ENCODE data around the gene ADGRB3. TPM values are rescaled to one million over a fixed set of nuclear protein-coding genes. Genes with fewer than 3 reads are reported as not detected.

The ADGRB3 gene
- total RNA-seq, 1 donor from 2014 or later, result 1.5 TPM

- Mint-ChIP-seq H3K27ac (no peak overlapping the region), H3K4me1 (peaks cover 3% of the 10 kb centered on the region), H3K27me3 (ENCODE audit: insufficient read depth, low read depth) (peaks cover 2% of the 10 kb centered on the region), H3K9me3 (peaks cover 4% of the 10 kb centered on the region), H3K36me3 (no peaks in the 10 kb centered on the region), H3K4me3 (no peak overlapping the region)
- Histone ChIP-seq H3K79me2 (ENCODE audit: low read depth) (no peaks in the 10 kb centered on the region), H3K27me3 (no peaks in the 10 kb centered on the region), H3K9me3 (ENCODE audit: low read depth) (no peaks in the 10 kb centered on the region), H3K27ac (no peak overlapping the region), H3K4me3 (no peak overlapping the region), H2AFZ (replicated peaks) (no peak overlapping the region), H3K36me3 (no peaks in the 10 kb centered on the region), H3F3A (ENCODE audit: low read depth) (no peaks in the 10 kb centered on the region), H3K4me2 (no peak overlapping the region), H4K20me1 (ENCODE audit: low read depth) (no peaks in the 10 kb centered on the region), H3K4me1 (no peaks in the 10 kb centered on the region), H3K9ac (no peak overlapping the region)
- no peak for DNase-seq (ENCODE audit: low spot score)
- TF ChIP-seq CTCF (IDR thresholded peaks at IDR 0.05) (no peak), EZH2 (IDR thresholded peaks at IDR 0.05) (no peak), EZH2phosphoT487 (IDR thresholded peaks at IDR 0.05) (no peak)
Measured at GRCh38 chr6:69128411-69128810, 493.3 kb downstream of the ADGRB3 start.

- H3K27me3 Mint-ChIP-seq (ENCODE audit: insufficient read depth, low read depth), result peaks cover 2% of the 10 kb centered on the region
- Histone ChIP-seq H3K9me3 (ENCODE audit: low read depth) (no peaks in the 10 kb centered on the region), H3K27me3 (no peaks in the 10 kb centered on the region), H3K4me1 (no peaks in the 10 kb centered on the region), H3K36me3 (no peaks in the 10 kb centered on the region), H2AFZ (replicated peaks) (no peak overlapping the region), H3K27ac (no peak overlapping the region), H3K9ac (no peak overlapping the region), H4K20me1 (ENCODE audit: low read depth) (no peaks in the 10 kb centered on the region), H3K4me2 (no peak overlapping the region), H3F3A (ENCODE audit: low read depth) (no peaks in the 10 kb centered on the region), H3K79me2 (ENCODE audit: low read depth) (no peaks in the 10 kb centered on the region), H3K4me3 (no peak overlapping the region)
- peaks cover 3% of the 10 kb centered on the region for H3K4me1 Mint-ChIP-seq
- no peak for TF ChIP-seq CTCF (IDR thresholded peaks at IDR 0.05)
- no peak for TF ChIP-seq EZH2 (IDR thresholded peaks at IDR 0.05)
- no peak for TF ChIP-seq EZH2phosphoT487 (IDR thresholded peaks at IDR 0.05)
- H3K9me3 Mint-ChIP-seq, result peaks cover 4% of the 10 kb centered on the region
- H3K4me3 Mint-ChIP-seq, result no peak overlapping the region
- H3K27ac Mint-ChIP-seq, result no peak overlapping the region
- H3K36me3 Mint-ChIP-seq, result no peaks in the 10 kb centered on the region
- no peak for DNase-seq (ENCODE audit: low spot score)
Measured at GRCh38 chr6:69129046-69129445, 494.0 kb downstream of the ADGRB3 start.

- Mint-ChIP-seq H3K27me3 (ENCODE audit: insufficient read depth, low read depth) (peaks cover 2% of the 10 kb centered on the region), H3K36me3 (no peaks in the 10 kb centered on the region), H3K9me3 (peaks cover 4% of the 10 kb centered on the region), H3K4me1 (no peaks in the 10 kb centered on the region), H3K4me3 (no peak overlapping the region), H3K27ac (no peak overlapping the region)
- no peak overlapping the region for H3K4me3 ChIP-seq
- no peaks in the 10 kb centered on the region for H4K20me1 ChIP-seq (ENCODE audit: low read depth)
- no peak overlapping the region for H2AFZ ChIP-seq (replicated peaks)
- H3K79me2 ChIP-seq (ENCODE audit: low read depth), result no peaks in the 10 kb centered on the region
- no peaks in the 10 kb centered on the region for H3K4me1 ChIP-seq
- no peaks in the 10 kb centered on the region for H3K9me3 ChIP-seq (ENCODE audit: low read depth)
- no peaks in the 10 kb centered on the region for H3F3A ChIP-seq (ENCODE audit: low read depth)
- no peak overlapping the region for H3K27ac ChIP-seq
- no peaks in the 10 kb centered on the region for H3K36me3 ChIP-seq
- TF ChIP-seq EZH2phosphoT487 (IDR thresholded peaks at IDR 0.05) (no peak), CTCF (IDR thresholded peaks at IDR 0.05) (no peak), EZH2 (IDR thresholded peaks at IDR 0.05) (no peak)
- no peaks in the 10 kb centered on the region for H3K27me3 ChIP-seq
- no peak overlapping the region for H3K4me2 ChIP-seq
- H3K9ac ChIP-seq, result no peak overlapping the region
- no peak for DNase-seq (ENCODE audit: low spot score)
Measured at GRCh38 chr6:69135927-69136326, 500.8 kb downstream of the ADGRB3 start.

Data from neural progenitor cell (in vitro differentiated cells).